NCI-H2227 treated with DMSO at 0.1 percent for 48 hours (cell line): ENCODE measurements around the gene TGIF2.

Experiments
- DNase-seq: peaks from one replicate; lab custom pipeline; 2025; lab: John Stamatoyannopoulos, UW

Gene TGIF2

DNA sequence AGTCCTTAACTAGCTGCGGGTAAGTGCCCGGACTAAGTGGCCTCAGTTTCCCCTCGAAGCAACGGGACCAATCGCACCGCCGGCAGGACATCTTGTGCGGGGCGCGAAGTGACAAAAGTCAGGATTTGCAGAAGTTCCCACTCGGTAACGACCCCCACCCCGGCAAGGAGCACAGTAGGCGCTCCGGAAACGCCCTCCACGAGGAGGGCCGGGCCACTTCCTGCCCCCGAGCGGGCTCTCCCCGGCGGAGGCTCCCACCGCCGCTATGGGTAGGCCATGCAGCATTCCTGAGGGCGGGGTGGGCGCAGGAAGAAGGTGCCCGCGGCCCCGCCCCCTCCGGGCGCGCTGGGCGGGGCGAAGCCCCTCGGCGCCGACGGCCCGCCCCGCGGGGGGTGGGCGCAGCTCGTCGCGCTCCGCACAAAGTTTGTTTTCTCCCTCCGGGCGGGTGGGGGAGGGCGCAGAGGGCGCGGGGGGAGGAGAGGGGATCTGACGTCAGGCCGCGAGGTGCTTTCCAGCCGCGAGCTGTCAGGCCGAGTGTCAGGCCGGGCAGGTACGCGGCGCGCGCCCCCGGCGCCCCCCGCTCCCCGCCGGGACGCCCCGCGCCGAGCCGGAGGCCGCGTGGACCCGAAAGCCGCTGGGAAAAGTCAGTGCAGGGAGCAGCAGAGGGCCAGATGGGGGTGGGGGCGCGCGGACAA, at the start of gene TGIF2:
TSS of gene TGIF2 (plus strand) at position 495 of the 695 bp plus-strand sequence. CDS start 5,178 bp downstream, outside the sequence.
- DNase-seq: peak; percentile 24

DNA sequence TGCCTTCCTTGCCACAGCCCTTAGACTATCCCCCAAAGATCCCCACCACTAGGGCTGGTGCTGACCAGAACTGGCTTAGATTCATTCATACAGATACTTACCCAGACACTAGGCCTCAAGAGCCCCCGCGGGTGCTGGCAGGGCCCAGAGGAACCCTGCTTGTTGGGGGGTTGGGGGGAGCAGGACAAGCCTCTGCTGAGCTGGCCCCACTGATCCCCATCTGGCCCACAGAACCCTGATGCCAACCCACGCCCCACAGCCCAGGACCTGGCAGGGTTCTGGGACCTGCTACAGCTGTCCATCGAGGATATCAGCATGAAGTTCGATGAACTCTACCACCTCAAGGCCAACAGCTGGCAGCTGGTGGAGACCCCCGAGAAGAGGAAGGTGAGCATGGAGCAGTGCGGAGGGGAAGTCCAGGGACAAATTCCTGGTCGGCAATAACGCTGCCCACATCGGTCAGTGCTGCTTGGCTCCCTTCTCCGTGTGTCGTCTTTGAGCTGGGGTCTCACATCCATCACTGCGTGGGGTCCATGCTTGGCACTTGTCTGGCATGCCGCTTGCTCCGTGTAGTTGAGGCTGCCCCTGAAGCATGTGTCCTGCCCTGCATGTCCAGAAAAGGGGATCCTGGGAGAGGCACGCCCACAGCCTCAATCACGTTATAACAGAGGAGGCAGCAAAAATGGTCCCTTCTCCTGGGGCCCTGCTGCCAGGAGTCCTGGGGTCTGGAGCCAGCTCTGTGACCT, 47.6 kb upstream of the TGIF2 start:
- no peak for DNase-seq

DNA sequence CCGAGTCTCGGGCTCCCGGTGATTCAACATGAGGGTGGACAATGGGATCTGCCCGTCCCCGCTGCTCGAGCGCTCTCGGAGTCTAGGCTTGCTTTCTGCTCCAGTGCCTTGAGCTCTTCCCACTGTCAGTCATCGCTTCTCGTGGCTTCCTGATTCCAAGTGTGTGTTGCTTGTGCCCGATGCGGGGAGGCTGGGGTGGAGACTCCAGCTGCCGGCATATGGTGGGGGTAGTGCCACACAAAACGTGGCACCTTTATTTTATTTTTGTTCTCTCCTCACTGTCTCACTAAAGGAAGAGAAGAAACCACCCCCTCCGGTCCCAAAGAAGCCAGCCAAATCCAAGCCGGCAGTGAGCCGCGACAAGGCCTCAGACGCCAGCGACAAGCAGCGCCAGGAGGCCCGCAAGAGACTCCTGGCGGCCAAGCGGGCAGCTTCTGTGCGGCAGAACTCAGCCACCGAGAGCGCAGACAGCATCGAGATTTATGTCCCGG, 46.8 kb upstream of the TGIF2 start:
- DNase-seq: no peak

DNA sequence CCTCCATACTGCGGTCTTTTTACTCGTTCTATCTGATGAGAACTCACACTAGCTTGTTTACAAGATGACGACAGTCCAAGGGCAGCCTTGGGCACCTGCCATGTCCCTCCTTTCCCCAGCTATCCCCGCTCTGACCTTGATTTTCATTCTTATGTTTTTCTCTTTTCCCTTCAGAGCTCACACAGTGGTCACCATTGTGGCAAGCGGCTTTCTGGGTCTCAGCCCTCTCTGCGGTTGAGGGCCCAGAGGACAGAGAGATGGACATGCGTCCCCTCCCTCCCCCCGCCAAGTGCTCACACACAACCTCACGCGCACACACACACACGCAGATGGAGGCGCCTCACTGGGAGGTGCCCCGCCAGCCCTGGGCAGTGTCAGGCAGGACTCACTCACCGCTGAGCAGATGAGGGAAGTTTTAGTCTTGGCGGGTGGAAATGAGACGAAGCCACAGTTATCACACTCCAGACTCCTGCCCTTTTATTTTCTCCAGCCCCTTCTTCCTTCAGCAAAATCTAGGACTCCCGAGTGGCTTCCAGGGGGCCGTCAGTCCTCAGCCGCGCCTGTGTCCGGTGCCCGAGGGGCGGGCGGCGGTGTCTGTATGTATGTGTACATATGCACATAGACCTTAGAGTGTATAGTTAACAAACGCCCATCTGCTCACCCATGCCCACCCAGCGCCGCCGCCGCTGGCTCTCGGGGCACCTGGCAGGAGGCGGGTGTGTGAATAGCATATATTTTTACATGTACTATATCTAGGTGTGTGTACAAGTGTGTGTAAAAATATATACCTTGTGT, 45.9 kb upstream of the TGIF2 start:
- DNase-seq: no peak

DNA sequence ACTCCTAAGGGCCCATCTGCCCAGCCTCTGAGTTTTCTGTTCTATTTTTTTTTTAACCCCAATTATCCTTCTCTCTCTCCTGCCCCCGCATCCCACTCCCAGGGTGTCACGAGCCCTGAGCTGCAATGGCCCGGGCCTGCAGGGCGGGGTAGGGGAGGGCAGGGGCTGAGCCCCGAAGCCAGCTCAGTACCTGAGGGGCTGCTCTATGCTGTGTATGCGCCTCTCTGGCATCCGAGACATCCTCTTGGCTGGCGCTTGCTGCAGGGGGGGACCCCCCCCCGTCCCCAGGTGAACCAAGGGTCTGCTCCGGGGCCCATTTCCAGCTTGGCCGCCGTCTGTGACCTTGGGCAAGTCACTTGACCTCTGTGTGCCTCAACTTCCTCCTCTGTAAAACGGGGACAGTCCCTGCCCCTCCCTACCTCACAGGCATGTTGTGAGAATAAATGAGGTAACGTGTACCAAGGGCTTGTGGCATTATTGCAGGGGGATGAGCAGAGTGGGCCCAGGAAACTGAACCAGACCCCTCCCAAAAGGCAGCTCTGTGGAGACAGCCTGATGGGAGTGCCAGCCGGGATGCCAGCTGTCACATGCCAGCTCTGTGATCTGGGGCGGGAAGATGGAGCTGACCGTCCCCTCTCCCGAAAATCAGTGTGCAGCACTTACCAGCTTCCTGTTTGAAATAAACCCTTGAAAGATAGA, 45.1 kb upstream of the TGIF2 start:
- no peak for DNase-seq

DNA sequence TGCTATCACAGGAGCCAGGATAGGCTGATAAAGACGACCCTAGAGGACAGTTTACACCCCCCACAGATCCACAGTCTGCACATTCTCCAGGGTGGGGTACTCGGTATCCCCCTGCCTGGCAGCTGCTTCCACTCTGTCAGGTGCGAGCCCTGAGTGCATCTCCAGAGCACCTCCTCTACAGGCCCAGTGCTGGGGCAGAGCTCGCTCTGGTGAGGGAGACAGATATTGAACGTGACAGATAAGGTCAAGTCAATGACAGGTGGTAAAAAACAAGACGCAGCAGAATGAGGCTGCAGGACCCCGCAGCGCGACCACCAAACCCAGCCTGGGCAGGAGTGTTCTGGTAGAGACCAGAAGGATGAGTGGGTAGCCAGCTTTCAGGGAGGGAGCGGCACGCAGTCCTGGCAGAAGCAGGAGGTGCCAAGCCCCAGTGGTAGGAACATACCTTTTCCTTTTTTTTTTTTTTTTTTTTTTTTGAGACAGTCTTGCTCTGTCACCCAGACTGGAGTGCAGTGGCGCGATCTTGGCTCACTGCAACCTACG, 44.5 kb upstream of the TGIF2 start:
- no peak for DNase-seq

DNA sequence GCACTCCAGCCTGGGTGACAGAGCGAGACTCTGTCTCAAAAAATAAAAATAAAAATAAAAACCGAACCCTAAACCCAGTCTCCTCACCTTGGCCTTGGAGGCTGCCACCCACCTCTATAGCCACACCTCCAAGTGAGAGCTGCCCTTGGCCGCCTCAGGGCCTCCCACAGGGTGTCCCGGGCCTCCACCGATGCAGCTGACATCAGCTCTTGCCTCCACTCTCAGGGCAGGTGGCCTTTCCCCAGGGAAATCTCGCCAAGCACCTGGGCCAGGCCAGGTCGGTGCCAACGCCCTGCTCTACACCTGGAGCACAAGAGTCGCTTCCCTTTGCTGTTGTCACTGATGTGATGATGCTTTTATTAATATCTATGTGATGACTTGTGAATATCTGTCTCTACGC, 41.0 kb upstream of the TGIF2 start:
- DNase-seq: no peak

DNA sequence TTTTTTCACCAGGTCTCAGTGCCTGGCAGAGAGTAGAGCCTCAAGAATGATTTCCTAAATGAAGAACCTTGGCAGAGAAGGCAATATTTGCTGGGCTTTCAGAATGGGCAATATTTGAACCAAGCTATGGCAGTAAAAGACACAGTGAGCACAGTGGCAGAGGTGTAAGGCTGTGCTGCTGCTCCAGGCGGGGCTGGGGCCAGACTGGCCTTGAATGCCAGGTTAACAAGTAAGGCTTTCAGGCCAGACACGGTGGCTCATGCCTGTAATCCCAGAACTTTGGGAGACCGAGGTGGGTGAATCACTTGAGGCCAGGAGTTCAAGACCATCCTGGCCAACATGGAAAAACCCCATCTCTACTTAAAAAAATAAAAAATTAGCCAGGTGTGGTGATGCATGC, 40.6 kb upstream of the TGIF2 start:
- no peak for DNase-seq

DNA sequence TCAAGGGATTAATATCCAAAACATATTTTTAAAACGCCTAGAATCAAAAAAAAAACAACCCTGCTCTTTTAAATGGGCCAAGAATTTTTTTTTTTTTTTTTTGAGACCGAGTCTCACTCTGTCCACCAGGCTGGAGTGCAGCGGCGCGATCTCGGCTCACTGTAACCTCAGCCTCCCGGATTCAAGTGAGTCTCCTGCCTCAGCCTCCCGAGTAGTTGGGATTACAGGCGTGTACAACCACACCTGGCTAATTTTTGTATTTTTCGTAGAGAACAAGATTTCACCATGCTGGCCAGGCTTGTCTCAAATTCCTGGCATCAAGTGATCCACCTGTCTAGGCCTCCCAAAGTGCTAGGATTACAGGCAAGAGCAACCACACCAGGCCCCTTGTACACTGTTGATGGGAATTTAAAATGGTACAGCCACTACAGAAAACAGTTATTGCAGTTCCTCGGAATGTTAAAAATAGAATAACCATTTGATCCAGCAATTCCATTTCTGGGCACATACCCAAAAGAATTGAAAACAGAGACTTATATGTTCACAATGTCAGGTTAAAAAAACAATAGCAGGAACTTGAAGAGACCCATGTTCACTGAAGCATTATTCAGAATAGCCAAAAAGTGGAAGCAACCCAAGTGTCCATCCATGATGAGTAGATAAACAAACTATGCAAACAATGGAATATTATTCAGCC, 35.2 kb upstream of the TGIF2 start:
- DNase-seq: no peak

DNA sequence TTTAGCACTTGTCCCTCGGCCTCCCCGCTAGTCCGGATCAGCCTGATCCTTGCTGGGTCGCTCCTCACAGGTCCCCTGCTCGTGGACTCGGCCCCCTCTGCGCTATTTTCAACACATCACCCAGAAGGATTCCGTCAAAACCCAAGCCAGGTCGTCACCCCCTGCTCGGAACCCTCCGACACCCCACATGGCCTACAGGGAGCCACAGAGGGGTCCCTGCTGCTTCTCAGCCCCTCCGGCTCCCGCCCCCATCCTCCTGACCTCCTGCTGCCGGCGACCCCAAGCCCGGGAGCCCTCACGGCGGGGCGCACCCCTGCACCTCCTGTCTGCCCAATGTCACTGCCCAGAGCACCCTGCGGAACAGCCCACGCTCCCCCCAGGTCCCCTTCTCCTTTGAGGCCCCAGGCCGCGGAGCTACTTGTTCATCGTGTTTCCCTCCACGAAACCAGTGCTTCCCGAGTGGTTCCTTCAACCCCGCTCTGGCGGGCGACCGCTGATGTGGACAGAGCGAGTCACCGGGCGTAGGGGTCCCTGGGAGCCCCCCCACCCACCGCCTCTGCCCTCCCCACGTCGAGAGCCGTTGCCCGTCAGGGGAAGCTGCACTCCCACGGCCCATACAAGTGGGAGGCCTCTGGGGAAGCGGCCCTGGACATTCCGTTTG, 32.7 kb upstream of the TGIF2 start:
- no peak for DNase-seq

DNA sequence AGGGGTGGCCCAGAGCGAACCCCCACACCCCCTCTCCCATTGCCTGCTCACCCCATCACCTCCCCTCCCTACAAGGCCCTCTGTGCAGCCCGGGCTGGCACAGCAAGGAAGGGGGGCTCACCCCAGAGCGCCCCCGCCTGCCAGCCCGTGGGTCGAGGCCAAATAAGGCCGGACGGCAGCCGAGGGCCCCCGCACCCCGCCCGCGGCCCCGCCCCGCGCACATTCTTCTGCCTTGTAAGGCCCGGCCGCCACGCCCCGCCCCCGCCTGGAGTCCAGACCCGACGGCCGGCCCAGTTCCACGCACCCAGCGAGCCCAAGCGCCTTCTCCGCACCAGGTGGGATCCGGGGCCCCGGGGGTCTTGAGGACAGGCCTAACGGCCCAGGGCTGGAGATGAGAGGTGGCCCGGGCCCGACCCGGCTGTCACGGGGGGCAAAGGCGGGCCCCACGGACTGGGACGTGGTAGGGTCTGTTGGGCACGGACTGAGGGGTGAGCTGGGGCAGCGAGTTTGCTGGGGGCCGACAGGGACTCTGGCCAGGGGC, 32.1 kb upstream of the TGIF2 start, which contains the start of gene MYL9:
TSS of gene MYL9 (plus strand) at position 293 of the 541 bp plus-strand sequence. CDS start 3,366 bp downstream, outside the sequence.
- DNase-seq: no peak

DNA sequence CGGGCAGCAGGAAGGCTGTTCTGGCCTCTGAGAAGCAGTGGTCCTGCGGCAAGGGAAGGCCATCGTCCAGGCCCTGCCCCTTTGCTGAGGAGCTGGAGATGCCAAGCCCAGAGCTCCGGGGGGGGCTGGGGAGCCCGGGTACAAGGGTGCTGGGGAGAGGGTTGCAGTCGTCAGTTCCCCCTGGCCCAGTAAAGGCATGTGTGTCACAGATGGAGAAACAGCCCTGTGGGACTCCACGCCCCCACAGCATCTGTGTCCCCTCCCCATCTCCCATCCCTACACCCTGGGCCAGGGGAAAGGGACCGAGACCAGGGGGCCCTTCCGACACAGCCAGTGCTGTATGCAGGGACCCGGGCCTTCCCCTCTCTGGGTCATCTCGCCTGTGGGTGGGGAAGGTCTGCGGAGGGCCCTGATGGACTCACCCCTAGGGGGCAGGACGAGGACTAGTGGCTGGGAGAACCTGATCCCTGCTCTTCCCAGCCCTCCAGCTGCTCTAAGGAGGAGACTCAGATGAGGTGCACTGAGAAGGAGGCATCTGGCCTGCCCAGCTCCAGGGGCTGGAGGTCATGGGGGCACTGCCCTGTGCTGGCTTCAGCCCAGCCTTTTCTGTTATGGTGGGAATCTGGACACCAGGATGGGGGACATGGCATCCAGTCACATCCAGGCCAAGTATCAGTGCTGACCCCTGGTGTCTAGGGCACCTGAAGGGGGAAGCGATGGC, 31.5 kb upstream of the TGIF2 start:
- no peak for DNase-seq

DNA sequence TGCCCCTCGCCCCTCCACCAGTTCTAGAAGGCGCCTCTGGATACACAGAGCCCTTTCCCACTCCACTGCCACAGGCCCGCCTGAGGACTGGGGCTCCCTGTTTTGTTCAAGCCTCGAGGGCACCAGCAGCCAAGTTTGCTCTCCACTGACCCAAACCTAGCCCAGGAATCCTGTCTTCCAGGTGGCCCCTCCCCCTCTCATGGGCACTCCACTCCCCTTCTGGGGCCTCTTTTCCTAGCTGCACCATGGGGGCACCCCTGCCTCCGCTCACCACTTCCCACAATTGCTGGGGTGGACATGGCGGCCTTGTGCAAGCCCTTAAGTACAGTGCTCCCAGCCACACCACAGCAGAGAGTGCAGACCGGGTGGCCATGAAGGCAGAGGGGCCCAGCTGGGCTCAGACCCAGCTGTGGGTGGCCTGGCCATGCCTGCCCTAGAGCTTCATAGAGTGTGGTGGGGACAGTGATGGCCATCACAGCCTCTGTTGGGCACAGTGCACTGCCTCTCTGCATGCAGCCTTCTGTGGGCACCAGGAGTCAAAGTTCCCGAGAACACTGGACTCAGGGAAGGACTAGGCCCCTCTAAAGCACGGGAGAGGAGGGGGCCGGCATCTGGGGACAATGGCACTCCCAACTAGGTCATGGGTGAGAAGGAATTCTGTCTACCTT, 30.7 kb upstream of the TGIF2 start:
- DNase-seq: no peak

DNA sequence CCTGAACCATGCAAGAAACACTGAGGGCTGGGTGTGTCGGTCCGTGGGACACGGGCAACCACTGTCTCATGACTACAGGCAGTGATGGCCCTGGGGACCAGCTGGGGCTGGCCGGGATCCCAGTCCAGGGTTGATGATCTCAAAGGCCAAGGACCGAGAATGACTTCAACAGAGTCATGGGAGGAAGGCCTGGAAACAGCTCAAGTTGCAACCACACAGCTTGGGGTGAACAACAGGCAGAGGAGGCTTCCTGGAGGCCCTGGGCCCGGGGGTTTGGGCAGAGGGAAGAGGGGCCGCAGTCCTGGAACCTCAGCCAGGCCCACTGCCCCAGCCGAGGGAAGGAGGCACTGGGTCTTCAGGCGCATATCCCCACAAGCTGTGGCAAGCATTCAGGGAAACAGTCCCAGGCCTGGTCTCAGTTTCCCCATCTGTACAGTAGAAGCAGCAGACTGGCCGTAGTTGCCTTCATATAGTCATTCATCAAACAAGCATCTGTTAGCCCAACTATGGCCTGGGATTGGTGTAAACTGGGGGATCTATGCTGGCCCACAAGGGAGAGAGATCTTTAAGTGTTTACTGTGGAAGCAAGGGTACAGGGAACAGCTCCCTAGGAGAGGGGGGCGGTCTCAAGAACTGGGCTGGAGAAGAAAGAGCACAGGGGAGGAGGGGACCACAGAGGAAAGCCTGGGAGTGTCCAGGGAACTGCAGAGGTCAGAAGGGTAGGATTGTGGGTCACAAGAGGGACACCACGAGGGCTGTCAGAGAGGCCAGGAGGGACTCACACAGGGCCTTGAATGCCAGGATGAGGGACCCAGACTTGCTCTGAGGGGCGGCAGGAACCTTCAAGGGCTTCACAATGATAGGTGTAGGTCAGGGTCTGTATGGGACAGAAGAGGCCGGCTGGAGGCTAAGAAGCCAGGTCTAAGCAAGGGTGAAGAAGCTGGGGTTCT, 29.9 kb upstream of the TGIF2 start:
- DNase-seq: no peak

DNA sequence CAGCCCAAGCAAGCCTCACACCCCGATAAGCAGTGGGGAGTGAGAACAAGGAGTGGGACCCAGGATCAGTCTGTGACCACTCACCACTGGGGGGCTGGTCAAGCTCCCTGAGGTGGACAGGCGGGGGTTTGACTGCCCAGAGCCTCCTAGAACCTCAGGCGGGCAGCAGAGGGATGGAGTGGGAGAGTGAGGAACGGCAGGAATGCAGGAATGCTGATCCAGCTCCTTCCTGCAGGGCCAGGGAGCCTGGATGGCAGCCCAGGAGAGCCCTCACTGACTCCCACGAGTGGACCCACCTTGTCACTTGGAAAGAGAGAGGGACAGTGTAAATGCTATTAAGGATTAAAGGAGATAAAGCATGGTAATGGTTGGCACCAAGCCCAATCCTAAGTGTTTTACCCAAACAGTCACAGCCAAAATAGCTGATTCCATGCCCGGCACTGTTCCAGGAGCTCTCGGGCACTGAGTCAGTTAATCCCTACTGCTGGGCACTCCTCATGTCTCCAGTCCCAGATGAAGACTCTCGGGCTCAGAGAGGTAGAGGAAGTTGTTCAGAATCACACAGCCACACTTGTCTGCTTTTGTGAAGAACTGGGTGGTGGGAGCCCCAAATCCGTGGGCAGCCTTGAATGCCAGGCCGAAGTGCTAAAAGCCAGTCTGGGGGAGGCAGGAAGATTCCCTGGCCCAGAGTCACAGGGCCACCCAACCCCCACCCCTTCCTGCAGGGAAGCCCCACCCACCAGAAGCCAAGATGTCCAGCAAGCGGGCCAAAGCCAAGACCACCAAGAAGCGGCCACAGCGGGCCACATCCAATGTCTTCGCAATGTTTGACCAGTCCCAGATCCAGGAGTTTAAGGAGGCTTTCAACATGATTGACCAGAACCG, 29.0 kb upstream of the TGIF2 start:
- no peak for DNase-seq

DNA sequence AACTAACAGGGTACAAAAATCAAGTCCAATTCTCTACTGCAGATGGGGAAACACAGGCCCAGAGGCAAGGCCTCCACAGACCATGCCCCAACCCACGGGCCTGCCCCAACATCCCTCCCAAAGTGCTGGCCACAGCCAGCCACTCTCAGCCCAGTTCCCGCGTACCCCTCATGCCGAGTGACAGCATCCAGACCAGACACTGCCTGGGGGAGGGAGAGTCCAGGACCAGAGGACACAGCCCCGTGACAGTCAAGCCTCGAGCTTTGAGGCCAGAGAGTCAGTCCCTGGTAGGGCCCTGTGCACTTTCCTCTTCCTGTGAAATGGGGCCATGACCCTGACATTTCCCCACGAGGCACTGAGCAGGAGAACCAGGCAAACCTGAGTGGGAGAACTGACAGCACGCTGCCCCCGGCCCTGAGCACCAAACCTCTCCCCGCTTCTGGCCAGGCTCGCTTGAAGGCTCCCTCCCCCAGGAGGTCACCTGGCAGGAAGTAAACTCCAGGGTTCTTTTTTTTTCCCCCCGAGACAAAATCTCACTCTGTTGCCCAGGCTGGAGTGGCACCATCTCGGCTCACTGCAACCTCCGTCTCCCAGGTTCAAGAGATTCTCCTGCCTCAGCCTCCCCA, 27.2 kb upstream of the TGIF2 start:
- DNase-seq: no peak
